D721Med (cell line): ENCODE measurements around the gene COL13A1.

Experiments used
- DNase-seq: peaks from one replicate; pipeline ENCODE4 v3.0.0; 2011; ENCODE audit warnings: low spot score; ENCODE audit not compliant: insufficient read length
- FAIRE-seq: peaks from 2 replicates; lab custom pipeline; 2011; peaks lifted over from hg19 to GRCh38; lab: Jason Lieb, UNC
- TF ChIP-seq, protein P1 (sequence below): IDR thresholded peaks from 2 replicates; pipeline ENCODE4 v1.5.1; 2012; ENCODE audit warnings: mild to moderate bottlenecking, control low read depth; ENCODE audit not compliant: insufficient read depth; ENCODE audit errors: missing control alignments

The COL13A1 gene

DNA sequence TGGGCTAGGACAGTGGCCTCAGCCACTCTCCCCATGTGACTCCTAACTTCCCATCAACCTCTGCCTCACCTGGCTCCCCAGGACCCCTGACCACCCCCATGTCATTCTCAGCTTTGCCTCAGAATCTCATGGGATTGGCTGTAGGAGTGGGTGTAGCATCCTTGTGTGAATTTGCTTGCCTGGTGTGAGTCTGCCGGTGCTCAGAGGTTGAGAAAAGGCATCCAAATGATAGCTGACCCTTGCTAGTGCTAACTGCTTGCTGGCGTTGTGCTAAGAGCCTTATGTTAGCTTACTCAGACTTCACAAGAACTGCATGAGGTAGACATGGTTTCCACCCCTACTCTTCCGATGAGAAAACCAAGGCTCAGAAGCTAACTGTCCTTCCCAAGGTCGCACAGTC is 74.2 kb downstream of the COL13A1 start:
- FAIRE-seq (no peak), DNase-seq (no peak)
- TF ChIP-seq, protein P1, sequence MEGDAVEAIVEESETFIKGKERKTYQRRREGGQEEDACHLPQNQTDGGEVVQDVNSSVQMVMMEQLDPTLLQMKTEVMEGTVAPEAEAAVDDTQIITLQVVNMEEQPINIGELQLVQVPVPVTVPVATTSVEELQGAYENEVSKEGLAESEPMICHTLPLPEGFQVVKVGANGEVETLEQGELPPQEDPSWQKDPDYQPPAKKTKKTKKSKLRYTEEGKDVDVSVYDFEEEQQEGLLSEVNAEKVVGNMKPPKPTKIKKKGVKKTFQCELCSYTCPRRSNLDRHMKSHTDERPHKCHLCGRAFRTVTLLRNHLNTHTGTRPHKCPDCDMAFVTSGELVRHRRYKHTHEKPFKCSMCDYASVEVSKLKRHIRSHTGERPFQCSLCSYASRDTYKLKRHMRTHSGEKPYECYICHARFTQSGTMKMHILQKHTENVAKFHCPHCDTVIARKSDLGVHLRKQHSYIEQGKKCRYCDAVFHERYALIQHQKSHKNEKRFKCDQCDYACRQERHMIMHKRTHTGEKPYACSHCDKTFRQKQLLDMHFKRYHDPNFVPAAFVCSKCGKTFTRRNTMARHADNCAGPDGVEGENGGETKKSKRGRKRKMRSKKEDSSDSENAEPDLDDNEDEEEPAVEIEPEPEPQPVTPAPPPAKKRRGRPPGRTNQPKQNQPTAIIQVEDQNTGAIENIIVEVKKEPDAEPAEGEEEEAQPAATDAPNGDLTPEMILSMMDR: no peak

DNA sequence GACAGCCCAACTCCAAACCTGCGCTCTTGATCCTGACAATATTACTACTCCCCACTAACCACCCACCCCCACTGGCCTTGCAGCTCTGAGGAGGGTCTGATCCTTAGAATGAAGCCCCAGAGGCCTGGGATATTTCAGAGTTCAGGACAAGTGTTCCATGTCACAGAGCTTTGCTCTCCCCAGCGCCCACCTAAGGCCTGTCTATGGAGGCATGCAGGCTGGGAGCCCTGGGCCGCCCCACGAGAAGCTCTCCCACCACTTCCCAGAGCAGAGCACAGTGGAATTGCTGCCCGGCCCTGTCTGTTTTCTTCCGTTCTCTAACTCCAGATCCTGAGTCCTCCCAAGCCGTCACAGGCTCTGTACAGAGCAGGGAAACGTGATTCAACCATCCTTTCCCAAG is 74.6 kb downstream of the COL13A1 start:
- TF ChIP-seq, protein P1: no peak
- DNase-seq (no peak), FAIRE-seq (no peak)

DNA sequence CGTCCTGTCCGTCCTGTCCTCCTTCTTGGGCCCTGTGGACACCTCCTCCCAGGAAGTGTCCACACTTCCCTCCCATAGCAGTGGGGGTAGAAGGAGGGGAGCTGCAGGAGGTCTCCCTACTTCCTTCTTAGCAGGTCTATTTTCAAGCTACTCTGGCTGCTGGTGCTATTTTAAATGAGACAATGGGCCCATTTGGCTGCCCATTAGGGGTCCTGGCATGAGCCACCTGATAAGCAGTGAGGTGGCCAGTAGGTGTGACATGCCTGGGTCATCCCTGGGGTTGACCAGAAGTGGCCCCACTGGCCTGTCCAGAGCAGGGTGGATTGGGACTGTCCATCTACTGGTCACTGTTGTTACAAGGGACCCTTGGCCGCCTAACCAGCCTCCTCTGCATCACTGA is 75.2 kb downstream of the COL13A1 start:
- TF ChIP-seq, protein P1: no peak
- no peak for DNase-seq
- no peak for FAIRE-seq

DNA sequence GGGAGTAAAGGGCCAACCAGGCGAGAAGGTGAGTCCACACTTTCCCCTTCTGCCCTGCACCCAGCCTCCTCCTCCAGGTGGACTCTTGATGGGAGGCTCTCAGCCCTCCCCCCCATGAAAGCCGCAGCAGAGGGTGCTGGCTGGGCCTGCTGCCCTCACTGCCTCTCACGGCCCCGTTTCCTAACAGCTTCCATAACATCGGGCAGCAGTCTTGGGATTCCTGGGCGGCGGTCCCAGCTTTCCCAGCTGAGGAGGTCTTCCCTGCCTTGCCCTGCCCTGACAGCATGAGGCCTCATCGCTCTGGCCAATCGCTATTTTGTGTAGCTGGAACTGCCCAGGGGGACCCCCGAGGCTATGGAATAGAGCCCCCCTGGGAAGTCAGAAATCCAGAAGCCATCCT is 76.3 kb downstream of the COL13A1 start:
- DNase-seq (no peak), FAIRE-seq (no peak)
- TF ChIP-seq, protein P1: no peak

DNA sequence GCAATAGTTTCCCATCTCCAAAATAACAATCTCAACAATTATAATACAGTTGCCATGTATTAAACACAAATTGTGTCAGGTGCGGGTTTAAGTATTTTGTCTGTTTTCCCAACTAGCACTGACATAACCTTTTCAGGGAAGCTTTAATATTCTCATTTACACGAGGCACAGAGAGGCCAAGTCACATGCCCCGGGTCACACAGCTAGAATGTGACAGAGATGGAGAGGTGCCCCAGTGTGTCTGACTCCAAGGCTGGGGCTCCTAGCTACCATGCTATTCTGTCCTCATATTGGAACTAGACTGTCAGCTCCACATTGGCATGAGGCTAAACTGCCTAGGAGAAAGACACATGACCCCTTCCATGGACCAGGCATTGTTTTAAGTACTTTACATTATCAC is 77.2 kb downstream of the COL13A1 start:
- TF ChIP-seq, protein P1: no peak
- FAIRE-seq (no peak), DNase-seq (no peak)

DNA sequence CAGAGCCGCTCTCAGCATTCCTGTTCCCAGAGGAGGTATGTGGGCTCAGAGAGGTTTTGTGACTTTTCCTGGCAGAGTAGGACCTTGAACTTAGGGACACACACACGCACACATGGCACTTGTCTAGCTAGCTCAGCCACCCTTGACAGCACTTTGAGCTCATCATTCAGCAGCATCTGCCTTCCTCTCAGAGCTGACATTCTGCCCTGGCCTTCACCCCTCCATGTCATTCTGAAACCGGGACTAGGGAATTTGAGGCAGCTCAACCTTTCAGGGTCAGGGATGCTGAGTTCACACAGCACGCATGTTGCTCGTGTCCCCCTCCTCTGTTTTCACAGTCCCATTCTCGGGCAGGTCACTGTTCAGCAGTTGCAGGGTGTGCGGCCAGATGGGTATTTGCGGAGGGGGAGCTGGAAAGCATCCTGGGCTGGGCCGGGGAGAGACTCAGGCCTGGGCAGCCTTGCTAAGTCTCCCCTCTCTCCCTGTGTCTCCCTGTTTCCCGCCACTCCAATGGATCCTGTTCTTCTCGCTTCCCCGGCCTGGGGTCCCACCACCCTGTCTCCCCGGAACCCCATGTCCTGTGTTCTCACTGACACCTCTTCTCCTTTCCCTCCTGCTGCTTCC is 78.0 kb downstream of the COL13A1 start:
- no peak for DNase-seq

DNA sequence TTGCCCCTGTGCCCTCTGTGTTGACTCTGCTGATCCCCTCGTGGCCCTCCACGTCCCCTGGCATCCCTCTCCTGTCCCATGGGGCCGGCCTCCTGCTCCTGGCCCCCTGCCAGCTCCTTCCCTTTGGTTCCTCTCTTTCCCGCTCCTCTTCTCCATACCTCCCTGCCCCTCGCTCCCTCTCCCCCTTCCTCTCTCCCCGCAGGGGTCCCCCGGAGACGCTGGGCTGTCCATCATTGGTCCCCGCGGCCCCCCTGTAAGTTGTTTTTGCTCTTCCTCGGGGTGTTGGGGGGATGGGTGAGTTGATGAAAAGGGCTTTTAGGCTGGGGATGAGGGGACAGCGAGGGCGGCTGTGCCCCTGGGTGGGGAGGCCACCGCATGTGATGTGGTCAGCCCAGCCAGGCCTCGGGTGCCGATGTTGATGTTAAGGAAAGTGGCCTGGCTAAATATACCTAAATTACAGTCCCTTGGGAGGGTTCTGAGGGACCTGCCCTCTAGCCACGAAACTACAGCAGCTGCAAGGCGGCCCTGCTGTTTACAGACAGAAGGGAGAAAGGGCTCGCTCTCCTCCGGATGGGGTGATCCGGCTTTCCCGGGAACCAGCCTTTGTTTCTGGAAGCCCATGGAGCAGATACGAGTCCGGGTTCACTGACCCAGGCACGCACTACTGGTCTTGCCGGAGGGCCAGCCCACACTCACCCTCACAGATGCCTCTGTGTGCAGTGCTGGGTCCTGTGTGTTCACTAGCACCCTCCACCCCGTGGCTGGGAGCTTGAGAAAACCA is 78.8 kb downstream of the COL13A1 start:
- DNase-seq (no peak), FAIRE-seq (no peak)
- TF ChIP-seq, protein P1: no peak

More for the DNA sequence above, 78.0 kb downstream of the COL13A1 start:
- no peak for FAIRE-seq
- TF ChIP-seq, protein P1: no peak
